Measurements from ENCODE around the gene MASP1.
A peak's percentile ranks its signal among the peaks of the same experiment; 100 is the strongest.

The MASP1 gene

GRCh38 chr3:187215460-187215859, 76.1 kb downstream of the MASP1 start:
- H3K9me3 ChIP-seq (ENCODE audit: control insufficient read depth in 1 of 2, low read length in 2 of 2) = no peaks in the 10 kb centered on the region
- no peak overlapping the region for H3K27ac ChIP-seq (ENCODE audit: low read length)
- no peak overlapping the region for H3K4me3 ChIP-seq (ENCODE audit: low read depth in 1 of 2, low read length in 2 of 2)
- no peaks in the 10 kb centered on the region for H3K36me3 ChIP-seq (ENCODE audit: control insufficient read depth in 1 of 2, insufficient read depth in 2 of 2, low read length in 2 of 2)
- no peaks in the 10 kb centered on the region for H3K27me3 ChIP-seq (ENCODE audit: low read depth, low read length)
- H3K4me1 ChIP-seq (ENCODE audit: control insufficient read depth in 1 of 2, insufficient read depth in 2 of 2, low read length in 2 of 2) = peaks cover 0 to 2% of the 10 kb centered on the region in 2 donors

GRCh38 chr3:187213616-187214015, 77.9 kb downstream of the MASP1 start:
- no peaks in the 10 kb centered on the region for H3K27me3 ChIP-seq (ENCODE audit: low read depth, low read length)
- no peak overlapping the region for H3K27ac ChIP-seq (ENCODE audit: low read length)
- H3K36me3 ChIP-seq (ENCODE audit: control insufficient read depth in 1 of 2, insufficient read depth in 2 of 2, low read length in 2 of 2) = no peaks in the 10 kb centered on the region
- H3K9me3 ChIP-seq (ENCODE audit: control insufficient read depth in 1 of 2, low read length in 2 of 2) = no peaks in the 10 kb centered on the region
- peaks cover 0 to 21% of the 10 kb centered on the region in 2 donors for H3K4me1 ChIP-seq (ENCODE audit: control insufficient read depth in 1 of 2, insufficient read depth in 2 of 2, low read length in 2 of 2)
- H3K4me3 ChIP-seq (ENCODE audit: low read depth in 1 of 2, low read length in 2 of 2) = no peak overlapping the region

GRCh38 chr3:187212705-187213104, 78.8 kb downstream of the MASP1 start:
- Histone ChIP-seq H3K27me3 (ENCODE audit: low read depth, low read length) (no peaks in the 10 kb centered on the region), H3K4me3 (ENCODE audit: low read depth in 1 of 2, low read length in 2 of 2) (no peak overlapping the region), H3K36me3 (ENCODE audit: control insufficient read depth in 1 of 2, insufficient read depth in 2 of 2, low read length in 2 of 2) (no peaks in the 10 kb centered on the region), H3K9me3 (ENCODE audit: control insufficient read depth in 1 of 2, low read length in 2 of 2) (no peaks in the 10 kb centered on the region), H3K27ac (ENCODE audit: low read length) (no peak overlapping the region), H3K4me1 (ENCODE audit: control insufficient read depth in 1 of 2, insufficient read depth in 2 of 2, low read length in 2 of 2) (peaks cover 0 to 30% of the 10 kb centered on the region in 2 donors)

GRCh38 chr3:187212196-187212545, 79.4 kb downstream of the MASP1 start:
- Histone ChIP-seq H3K36me3 (ENCODE audit: control insufficient read depth in 1 of 2, insufficient read depth in 2 of 2, low read length in 2 of 2) (no peaks in the 10 kb centered on the region), H3K4me3 (ENCODE audit: low read depth in 1 of 2, low read length in 2 of 2) (no peak overlapping the region), H3K27me3 (ENCODE audit: low read depth, low read length) (no peaks in the 10 kb centered on the region), H3K4me1 (ENCODE audit: control insufficient read depth in 1 of 2, insufficient read depth in 2 of 2, low read length in 2 of 2) (peaks cover 0 to 35% of the 10 kb centered on the region in 2 donors), H3K27ac (ENCODE audit: low read length) (no peak overlapping the region), H3K9me3 (ENCODE audit: control insufficient read depth in 1 of 2, low read length in 2 of 2) (no peaks in the 10 kb centered on the region)

GRCh38 chr3:187211532-187212195, 79.9 kb downstream of the MASP1 start:
- peaks cover 0 to 40% of the 10 kb centered on the region in 2 donors for H3K4me1 ChIP-seq (ENCODE audit: control insufficient read depth in 1 of 2, insufficient read depth in 2 of 2, low read length in 2 of 2)
- no peaks in the 10 kb centered on the region for H3K27me3 ChIP-seq (ENCODE audit: low read depth, low read length)
- H3K27ac ChIP-seq (ENCODE audit: low read length) = no peak overlapping the region
- no peaks in the 10 kb centered on the region for H3K36me3 ChIP-seq (ENCODE audit: control insufficient read depth in 1 of 2, insufficient read depth in 2 of 2, low read length in 2 of 2)
- no peaks in the 10 kb centered on the region for H3K9me3 ChIP-seq (ENCODE audit: control insufficient read depth in 1 of 2, low read length in 2 of 2)
- H3K4me3 ChIP-seq (ENCODE audit: low read depth in 1 of 2, low read length in 2 of 2) = no peak overlapping the region

GRCh38 chr3:187210545-187211327, 80.8 kb downstream of the MASP1 start:
- no peak overlapping the region for H3K27ac ChIP-seq (ENCODE audit: low read length)
- H3K27me3 ChIP-seq (ENCODE audit: low read depth, low read length) = no peaks in the 10 kb centered on the region
- no peaks in the 10 kb centered on the region for H3K36me3 ChIP-seq (ENCODE audit: control insufficient read depth in 1 of 2, insufficient read depth in 2 of 2, low read length in 2 of 2)
- H3K4me3 ChIP-seq (ENCODE audit: low read depth in 1 of 2, low read length in 2 of 2) = no peak overlapping the region
- H3K4me1 ChIP-seq (ENCODE audit: control insufficient read depth in 1 of 2, insufficient read depth in 2 of 2, low read length in 2 of 2) = peaks cover 0 to 40% of the 10 kb centered on the region in 2 donors
- H3K9me3 ChIP-seq (ENCODE audit: control insufficient read depth in 1 of 2, low read length in 2 of 2) = no peaks in the 10 kb centered on the region

- Histone ChIP-seq H3K27ac (ENCODE audit: low read length) (no peak overlapping the region), H3K4me1 (ENCODE audit: control insufficient read depth in 1 of 2, insufficient read depth in 2 of 2, low read length in 2 of 2) (peaks cover 0 to 40% of the 10 kb centered on the region in 2 donors), H3K36me3 (ENCODE audit: control insufficient read depth in 1 of 2, insufficient read depth in 2 of 2, low read length in 2 of 2) (no peaks in the 10 kb centered on the region), H3K9me3 (ENCODE audit: control insufficient read depth in 1 of 2, low read length in 2 of 2) (no peaks in the 10 kb centered on the region), H3K4me3 (ENCODE audit: low read depth in 1 of 2, low read length in 2 of 2) (no peak overlapping the region), H3K27me3 (ENCODE audit: low read depth, low read length) (no peaks in the 10 kb centered on the region)
Observed at GRCh38 chr3:187210091-187210490, 81.4 kb downstream of the MASP1 start.

GRCh38 chr3:187209491-187209890, 82.0 kb downstream of the MASP1 start:
- Histone ChIP-seq H3K27me3 (ENCODE audit: low read depth, low read length) (no peaks in the 10 kb centered on the region), H3K36me3 (ENCODE audit: control insufficient read depth in 1 of 2, insufficient read depth in 2 of 2, low read length in 2 of 2) (no peaks in the 10 kb centered on the region), H3K9me3 (ENCODE audit: control insufficient read depth in 1 of 2, low read length in 2 of 2) (no peaks in the 10 kb centered on the region), H3K4me1 (ENCODE audit: control insufficient read depth in 1 of 2, insufficient read depth in 2 of 2, low read length in 2 of 2) (peaks cover 0 to 40% of the 10 kb centered on the region in 2 donors), H3K4me3 (ENCODE audit: low read depth in 1 of 2, low read length in 2 of 2) (no peak overlapping the region), H3K27ac (ENCODE audit: low read length) (no peak overlapping the region)

GRCh38 chr3:187208159-187208558, 83.4 kb downstream of the MASP1 start:
- no peak overlapping the region for H3K4me3 ChIP-seq (ENCODE audit: low read depth in 1 of 2, low read length in 2 of 2)
- peaks cover 0 to 40% of the 10 kb centered on the region in 2 donors for H3K4me1 ChIP-seq (ENCODE audit: control insufficient read depth in 1 of 2, insufficient read depth in 2 of 2, low read length in 2 of 2)
- H3K9me3 ChIP-seq (ENCODE audit: control insufficient read depth in 1 of 2, low read length in 2 of 2) = no peaks in the 10 kb centered on the region
- H3K27ac ChIP-seq (ENCODE audit: low read length) = peak overlapping the region; percentile 47
- no peaks in the 10 kb centered on the region for H3K27me3 ChIP-seq (ENCODE audit: low read depth, low read length)
- H3K36me3 ChIP-seq (ENCODE audit: control insufficient read depth in 1 of 2, insufficient read depth in 2 of 2, low read length in 2 of 2) = no peaks in the 10 kb centered on the region

GRCh38 chr3:187207624-187208023, 83.9 kb downstream of the MASP1 start:
- Histone ChIP-seq H3K4me3 (ENCODE audit: low read depth in 1 of 2, low read length in 2 of 2) (no peak overlapping the region), H3K27ac (ENCODE audit: low read length) (peak overlapping the region; percentile 47), H3K27me3 (ENCODE audit: low read depth, low read length) (no peaks in the 10 kb centered on the region), H3K4me1 (ENCODE audit: control insufficient read depth in 1 of 2, insufficient read depth in 2 of 2, low read length in 2 of 2) (peaks cover 0 to 40% of the 10 kb centered on the region in 2 donors), H3K9me3 (ENCODE audit: control insufficient read depth in 1 of 2, low read length in 2 of 2) (no peaks in the 10 kb centered on the region), H3K36me3 (ENCODE audit: control insufficient read depth in 1 of 2, insufficient read depth in 2 of 2, low read length in 2 of 2) (no peaks in the 10 kb centered on the region)

- no peak overlapping the region for H3K27ac ChIP-seq (ENCODE audit: low read length)
- no peak overlapping the region for H3K4me3 ChIP-seq (ENCODE audit: low read depth in 1 of 2, low read length in 2 of 2)
- peaks cover 0 to 40% of the 10 kb centered on the region in 2 donors for H3K4me1 ChIP-seq (ENCODE audit: control insufficient read depth in 1 of 2, insufficient read depth in 2 of 2, low read length in 2 of 2)
- no peaks in the 10 kb centered on the region for H3K36me3 ChIP-seq (ENCODE audit: control insufficient read depth in 1 of 2, insufficient read depth in 2 of 2, low read length in 2 of 2)
- no peaks in the 10 kb centered on the region for H3K9me3 ChIP-seq (ENCODE audit: control insufficient read depth in 1 of 2, low read length in 2 of 2)
- no peaks in the 10 kb centered on the region for H3K27me3 ChIP-seq (ENCODE audit: low read depth, low read length)
Observed at GRCh38 chr3:187207062-187207461, 84.5 kb downstream of the MASP1 start.

Measured in muscle layer of duodenum (tissue), 2 donors.